CD4-positive, alpha-beta T cell treated with Interleukin-6 at 100 ng/mL for 8 hours (primary cell): ENCODE results near the gene TBC1D22A.
"Not testable (repeated sequence)": the region's sequence is repeated elsewhere in the genome, so short reads cannot be mapped to it uniquely, and the experiment has no call there.

ENCODE experiments used
- DNase-seq: peaks from one replicate; pipeline ENCODE4 v3.0.0-alpha.2; 2020; ENCODE audit warnings: mixed read lengths, low spot score

TBC1D22A gene

GRCh38 chr22:47105085-47105484 lies 342.6 kb downstream of the TBC1D22A start:
- DNase-seq = no peak

- DNase-seq = no peak
Observed at GRCh38 chr22:47106806-47107205, 344.4 kb downstream of the TBC1D22A start.

- no peak for DNase-seq
Observed at GRCh38 chr22:47107431-47107830, 345.0 kb downstream of the TBC1D22A start.

GRCh38 chr22:47110817-47111443 lies 348.5 kb downstream of the TBC1D22A start:
- DNase-seq = no peak

- no peak for DNase-seq
Observed at GRCh38 chr22:47111626-47112581, 349.5 kb downstream of the TBC1D22A start.

GRCh38 chr22:47112582-47112965 lies 350.1 kb downstream of the TBC1D22A start:
- no peak for DNase-seq

GRCh38 chr22:47112994-47113852 lies 350.8 kb downstream of the TBC1D22A start:
- no peak for DNase-seq

GRCh38 chr22:47113853-47114415 lies 351.5 kb downstream of the TBC1D22A start:
- no peak for DNase-seq

GRCh38 chr22:47114813-47115517 lies 352.5 kb downstream of the TBC1D22A start:
- no peak for DNase-seq

- DNase-seq = no peak
Observed at GRCh38 chr22:47115518-47115890, 353.1 kb downstream of the TBC1D22A start.

GRCh38 chr22:47115921-47116320 lies 353.5 kb downstream of the TBC1D22A start:
- DNase-seq = no peak

- DNase-seq = no peak
Observed at GRCh38 chr22:47116426-47117341, 354.2 kb downstream of the TBC1D22A start.

GRCh38 chr22:47117442-47117841 lies 355.0 kb downstream of the TBC1D22A start:
- not testable (repeated sequence) for DNase-seq

GRCh38 chr22:47119181-47119580 lies 356.7 kb downstream of the TBC1D22A start:
- no peak for DNase-seq

GRCh38 chr22:47120399-47120798 lies 357.9 kb downstream of the TBC1D22A start:
- DNase-seq = no peak

GRCh38 chr22:47121791-47122190 lies 359.3 kb downstream of the TBC1D22A start:
- no peak for DNase-seq

- no peak for DNase-seq
Observed at GRCh38 chr22:47122441-47123000, 360.1 kb downstream of the TBC1D22A start.

- DNase-seq = no peak
Observed at GRCh38 chr22:47123006-47123826, 360.8 kb downstream of the TBC1D22A start.

GRCh38 chr22:47123827-47124442 lies 361.5 kb downstream of the TBC1D22A start:
- DNase-seq = no peak
